ENCODE results near the gene SNRPA.

SNRPA gene

DNA sequence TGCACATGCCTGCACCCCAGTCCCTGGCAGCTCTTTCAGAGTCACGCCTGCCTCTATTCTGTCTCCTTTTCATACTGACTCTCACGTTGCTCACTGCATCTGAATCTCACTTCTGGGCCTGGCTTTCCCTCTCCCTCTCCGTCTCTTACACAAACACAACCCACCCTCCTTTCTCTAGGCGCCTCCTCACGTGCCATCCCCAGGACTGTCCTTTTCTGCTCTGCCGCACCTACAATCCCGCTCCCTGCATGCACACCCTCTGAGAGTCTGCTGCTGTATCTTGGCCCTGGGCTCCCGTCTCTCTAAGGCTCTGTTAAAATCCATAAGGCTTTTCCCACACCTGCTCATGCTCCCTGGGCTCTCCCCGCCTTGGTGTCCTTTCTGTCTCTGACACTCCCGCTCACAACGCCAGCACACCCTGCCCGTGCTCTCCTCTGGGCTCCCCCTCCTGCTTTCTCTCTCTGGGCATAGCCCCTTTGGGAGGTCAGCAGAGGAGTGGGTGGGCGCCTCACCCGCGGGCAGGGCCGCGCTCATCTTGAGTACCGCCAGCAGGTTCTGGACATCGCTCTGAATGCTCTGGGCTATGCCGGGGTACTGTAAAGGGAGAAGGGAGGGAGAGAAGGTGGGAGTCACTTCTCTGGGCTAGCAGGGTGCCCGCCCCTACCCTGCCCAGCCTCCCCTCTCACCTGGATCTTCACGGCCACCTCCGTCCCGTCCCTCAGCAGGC is 47.8 kb upstream of the SNRPA start:
- H3K36me3 ChIP-seq (ENCODE audit: low read length), result no peaks in the 10 kb centered on the region
- H3K27ac ChIP-seq (ENCODE audit: low read depth, low read length), result no peak overlapping the region
- no peaks in the 10 kb centered on the region for H3K9me2 ChIP-seq (replicated peaks; ENCODE audit: insufficient read depth, low read length)
- no peak for TF ChIP-seq EZH2phosphoT487 (conservative IDR thresholded peaks at IDR 0.05; ENCODE audit: low read length)
- TF ChIP-seq, protein P1, sequence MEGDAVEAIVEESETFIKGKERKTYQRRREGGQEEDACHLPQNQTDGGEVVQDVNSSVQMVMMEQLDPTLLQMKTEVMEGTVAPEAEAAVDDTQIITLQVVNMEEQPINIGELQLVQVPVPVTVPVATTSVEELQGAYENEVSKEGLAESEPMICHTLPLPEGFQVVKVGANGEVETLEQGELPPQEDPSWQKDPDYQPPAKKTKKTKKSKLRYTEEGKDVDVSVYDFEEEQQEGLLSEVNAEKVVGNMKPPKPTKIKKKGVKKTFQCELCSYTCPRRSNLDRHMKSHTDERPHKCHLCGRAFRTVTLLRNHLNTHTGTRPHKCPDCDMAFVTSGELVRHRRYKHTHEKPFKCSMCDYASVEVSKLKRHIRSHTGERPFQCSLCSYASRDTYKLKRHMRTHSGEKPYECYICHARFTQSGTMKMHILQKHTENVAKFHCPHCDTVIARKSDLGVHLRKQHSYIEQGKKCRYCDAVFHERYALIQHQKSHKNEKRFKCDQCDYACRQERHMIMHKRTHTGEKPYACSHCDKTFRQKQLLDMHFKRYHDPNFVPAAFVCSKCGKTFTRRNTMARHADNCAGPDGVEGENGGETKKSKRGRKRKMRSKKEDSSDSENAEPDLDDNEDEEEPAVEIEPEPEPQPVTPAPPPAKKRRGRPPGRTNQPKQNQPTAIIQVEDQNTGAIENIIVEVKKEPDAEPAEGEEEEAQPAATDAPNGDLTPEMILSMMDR (IDR thresholded peaks at IDR 0.05; ENCODE audit: insufficient read depth, low read length, poor library complexity, severe bottlenecking), result no peak
- H3K27me3 ChIP-seq (ENCODE audit: low read length), result no peaks in the 10 kb centered on the region
- H3K79me2 ChIP-seq (ENCODE audit: insufficient read depth, low read length), result no peaks in the 10 kb centered on the region
- no peaks in the 10 kb centered on the region for H4K20me1 ChIP-seq (ENCODE audit: low read depth, low read length)
- H3K9me3 ChIP-seq (ENCODE audit: insufficient read depth, low read length), result no peaks in the 10 kb centered on the region
- no peak overlapping the region for H3K4me3 ChIP-seq (ENCODE audit: insufficient read depth, low read length, poor library complexity, severe bottlenecking)
- H3F3A ChIP-seq (ENCODE audit: insufficient read depth), result no peaks in the 10 kb centered on the region
- H3K4me2 ChIP-seq (ENCODE audit: low read depth, low read length, poor library complexity, severe bottlenecking), result no peak overlapping the region
- H2AFZ ChIP-seq (ENCODE audit: low read depth, low read length, severe bottlenecking), result no peak overlapping the region
- H3K9ac ChIP-seq (ENCODE audit: low read length), result no peak overlapping the region

DNA sequence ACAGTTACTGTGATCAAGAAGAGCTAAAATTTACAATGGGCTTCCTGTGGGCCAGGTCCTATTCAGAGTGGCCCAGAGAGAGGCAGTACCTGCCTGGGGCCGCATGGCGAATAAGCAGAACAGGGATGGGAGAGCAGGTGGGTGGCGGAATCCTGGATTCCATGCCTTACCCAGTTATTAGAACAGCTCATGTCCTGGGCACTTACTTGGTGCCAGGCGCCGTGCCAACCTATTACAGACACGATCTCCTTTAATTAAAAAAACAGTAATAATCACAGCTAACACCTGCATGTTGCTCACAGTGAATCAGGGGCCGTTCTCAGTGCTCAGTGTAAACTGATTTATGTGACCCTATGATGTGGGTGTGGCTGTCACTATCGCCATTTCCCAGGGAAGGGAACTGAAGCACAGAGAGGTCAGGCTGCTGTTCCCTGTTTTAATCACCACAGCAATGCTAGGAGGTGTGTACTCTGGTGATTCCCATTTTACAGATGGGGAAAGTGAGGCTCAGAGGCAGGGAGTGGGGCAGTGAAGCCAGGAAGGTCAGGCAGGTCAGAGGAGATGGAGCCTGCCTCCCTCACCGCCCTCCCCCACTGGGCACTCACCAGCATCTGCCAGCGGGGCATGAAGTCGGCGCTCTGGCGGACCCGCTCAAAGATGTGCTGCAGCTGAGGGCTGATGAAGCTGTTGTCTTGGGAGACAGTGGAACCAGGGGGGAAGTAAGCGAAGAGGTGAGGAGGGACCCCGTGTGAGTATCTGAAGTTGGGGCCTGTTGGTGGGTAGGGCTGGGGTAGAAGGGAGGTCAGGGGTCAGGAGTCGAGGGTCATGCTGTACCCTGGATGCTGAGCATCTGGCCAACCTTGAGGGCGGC is 46.3 kb upstream of the SNRPA start:
- H3K36me3 ChIP-seq (ENCODE audit: low read length), result no peaks in the 10 kb centered on the region; the same call in 1 of the 2 replicates
- TF ChIP-seq, protein P1 (IDR thresholded peaks at IDR 0.05; ENCODE audit: insufficient read depth, low read length, poor library complexity, severe bottlenecking), result no peak
- no peak for TF ChIP-seq EZH2phosphoT487 (conservative IDR thresholded peaks at IDR 0.05; ENCODE audit: low read length)
- H3K4me3 ChIP-seq (ENCODE audit: insufficient read depth, low read length, poor library complexity, severe bottlenecking), result no peak overlapping the region

DNA sequence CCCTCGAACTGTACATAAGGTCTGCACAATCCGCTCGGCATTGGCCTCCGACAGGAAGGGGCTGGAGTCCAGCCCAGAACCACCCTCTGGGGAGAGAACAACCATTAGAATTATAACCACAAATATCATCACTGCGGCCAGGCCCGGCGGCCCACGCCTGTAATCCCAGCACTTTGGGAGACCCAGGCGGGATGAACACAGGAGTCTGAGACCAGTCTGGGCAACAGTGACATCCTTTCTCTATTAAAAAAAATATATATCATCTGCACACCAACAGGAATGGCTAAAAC is 45.7 kb upstream of the SNRPA start:
- Histone ChIP-seq H3K36me3 (ENCODE audit: low read length) (no peaks in the 10 kb centered on the region; the same call in 1 of the 2 replicates), H4K20me1 (ENCODE audit: low read depth, low read length) (no peaks in the 10 kb centered on the region), H2AFZ (ENCODE audit: low read depth, low read length, severe bottlenecking) (no peak overlapping the region), H3K9me3 (ENCODE audit: insufficient read depth, low read length) (no peaks in the 10 kb centered on the region), H3K79me2 (ENCODE audit: insufficient read depth, low read length) (no peaks in the 10 kb centered on the region), H3K27me3 (ENCODE audit: low read length) (no peaks in the 10 kb centered on the region), H3K27ac (ENCODE audit: low read depth, low read length) (no peak overlapping the region), H3K9ac (ENCODE audit: low read length) (no peak overlapping the region), H3K4me3 (ENCODE audit: insufficient read depth, low read length, poor library complexity, severe bottlenecking) (no peak overlapping the region), H3K9me2 (replicated peaks; ENCODE audit: insufficient read depth, low read length) (no peaks in the 10 kb centered on the region), H3K4me2 (ENCODE audit: low read depth, low read length, poor library complexity, severe bottlenecking) (no peak overlapping the region), H3F3A (ENCODE audit: insufficient read depth) (no peaks in the 10 kb centered on the region)
- TF ChIP-seq, protein P1 (IDR thresholded peaks at IDR 0.05; ENCODE audit: insufficient read depth, low read length, poor library complexity, severe bottlenecking), result no peak
- no peak for TF ChIP-seq EZH2phosphoT487 (conservative IDR thresholded peaks at IDR 0.05; ENCODE audit: low read length)

More for the DNA sequence above, 46.3 kb upstream of the SNRPA start:
- Histone ChIP-seq H3K9me3 (ENCODE audit: insufficient read depth, low read length) (no peaks in the 10 kb centered on the region), H3K9ac (ENCODE audit: low read length) (no peak overlapping the region), H3K4me2 (ENCODE audit: low read depth, low read length, poor library complexity, severe bottlenecking) (no peak overlapping the region), H3K79me2 (ENCODE audit: insufficient read depth, low read length) (no peaks in the 10 kb centered on the region), H3F3A (ENCODE audit: insufficient read depth) (no peaks in the 10 kb centered on the region), H3K27ac (ENCODE audit: low read depth, low read length) (no peak overlapping the region), H2AFZ (ENCODE audit: low read depth, low read length, severe bottlenecking) (no peak overlapping the region), H4K20me1 (ENCODE audit: low read depth, low read length) (no peaks in the 10 kb centered on the region), H3K27me3 (ENCODE audit: low read length) (no peaks in the 10 kb centered on the region), H3K9me2 (replicated peaks; ENCODE audit: insufficient read depth, low read length) (no peaks in the 10 kb centered on the region)
